SK-N-SH treated with all-trans-retinoic acid at 6 μM for 48 hours (cell line): ENCODE data around the gene EXD3.

Experiments
- ATAC-seq: fragments of 200-7000 bp; cut with Tn5 transposase; 3 replicates; pipeline ENCODE4 v1.9.1; 2020; ENCODE audit warnings: mild to moderate bottlenecking, moderate library complexity
- ARNTL ChIP-seq: fragments of 450-650 bp; formaldehyde crosslinking; IDR thresholded peaks from 2 replicates; pipeline ENCODE4 v1.5.0; 2020; ENCODE audit warnings: low read depth, mild to moderate bottlenecking, moderate library complexity, borderline replicate concordance
- BACH2 ChIP-seq: fragments of 250-450 bp; sonication (Bioruptor Pico); IDR thresholded peaks from 2 replicates; pipeline ENCODE4 v1.9.0; 2021; ENCODE audit warnings: mild to moderate bottlenecking, borderline replicate concordance
- CSDC2 ChIP-seq: fragments of 250-450 bp; sonication (Bioruptor Pico); IDR thresholded peaks from 2 replicates; pipeline ENCODE4 v1.5.0; 2020; ENCODE audit warnings: mild to moderate bottlenecking, moderate library complexity
- ESRRG ChIP-seq: fragments of 250-450 bp; sonication (Bioruptor Pico); IDR thresholded peaks from 2 replicates; pipeline ENCODE4 v1.6.1; 2021; ENCODE audit warnings: mild to moderate bottlenecking
- GLIS3 ChIP-seq: fragments of 250-450 bp; sonication (Bioruptor Pico); IDR thresholded peaks from 2 replicates; pipeline ENCODE4 v1.5.0; 2020; ENCODE audit warnings: mild to moderate bottlenecking, moderate library complexity
- ISL1 ChIP-seq: fragments of 250-450 bp; sonication (Bioruptor Pico); IDR thresholded peaks from 2 replicates; pipeline ENCODE4 v2.1.2; 2022; ENCODE audit warnings: mild to moderate bottlenecking, moderate library complexity
- OSR1 ChIP-seq: fragments of 250-450 bp; sonication (Bioruptor Pico); IDR thresholded peaks from 2 replicates; pipeline ENCODE4 v1.8.0; 2022; ENCODE audit warnings: moderate library complexity, mild to moderate bottlenecking, inconsistent platforms
- PPARA ChIP-seq: fragments of 250-450 bp; sonication (Bioruptor Pico); IDR thresholded peaks from 2 replicates; pipeline ENCODE4 v1.5.0; 2020; ENCODE audit warnings: mild to moderate bottlenecking, borderline replicate concordance
- RARB ChIP-seq: fragments of 250-450 bp; sonication (Bioruptor Pico); IDR thresholded peaks from 2 replicates; pipeline ENCODE4 v1.8.0; 2021; ENCODE audit warnings: mild to moderate bottlenecking, moderate library complexity
- SNAI2 ChIP-seq: fragments of 250-450 bp; sonication (Bioruptor Pico); IDR thresholded peaks from 2 replicates; pipeline ENCODE4 v1.5.0; 2020; ENCODE audit warnings: mild to moderate bottlenecking, moderate library complexity
- TCF4 ChIP-seq: fragments of 250-450 bp; sonication (Bioruptor Pico); IDR thresholded peaks from 2 replicates; pipeline ENCODE4 v1.8.0; 2021; ENCODE audit warnings: mild to moderate bottlenecking, moderate library complexity, borderline replicate concordance
- TOX ChIP-seq: fragments of 250-450 bp; sonication (Bioruptor Pico); IDR thresholded peaks from 2 replicates; pipeline ENCODE4 v1.8.0; 2021; ENCODE audit warnings: mild to moderate bottlenecking, moderate library complexity, borderline replicate concordance
- ZFP3 ChIP-seq: fragments of 250-450 bp; sonication (Bioruptor Pico); IDR thresholded peaks from 2 replicates; pipeline ENCODE4 v1.5.0; 2020; ENCODE audit warnings: mild to moderate bottlenecking, moderate library complexity
- ZFP30 ChIP-seq: fragments of 450-650 bp; formaldehyde crosslinking; IDR thresholded peaks from 2 replicates; pipeline ENCODE4 v1.5.0; 2022; ENCODE audit warnings: mild to moderate bottlenecking, moderate library complexity
- ZNF565 ChIP-seq: fragments of 450-650 bp; formaldehyde crosslinking; conservative IDR thresholded peaks from 2 replicates; pipeline ENCODE4 v1.5.0; 2020; ENCODE audit warnings: low read depth, mild to moderate bottlenecking, moderate library complexity
- ZNF70 ChIP-seq: fragments of 450-650 bp; formaldehyde crosslinking; IDR thresholded peaks from 2 replicates; pipeline ENCODE4 v1.5.0; 2020; ENCODE audit warnings: mild to moderate bottlenecking, moderate library complexity
- ZNF8 ChIP-seq: fragments of 450-650 bp; formaldehyde crosslinking; IDR thresholded peaks from 2 replicates; pipeline ENCODE4 v1.5.0; 2020; ENCODE audit warnings: mild to moderate bottlenecking, moderate library complexity
- TF ChIP-seq, protein P1 (sequence below): fragments of 250-450 bp; sonication (Bioruptor Pico); IDR thresholded peaks from 2 replicates; pipeline ENCODE4 v1.8.0; 2021; ENCODE audit warnings: low read depth, mild to moderate bottlenecking, moderate library complexity, borderline replicate concordance
- TF ChIP-seq, protein P2 (sequence below): fragments of 250-450 bp; sonication (Bioruptor Pico); IDR thresholded peaks from 2 replicates; pipeline ENCODE4 v1.5.1; 2021; ENCODE audit warnings: mild to moderate bottlenecking, moderate library complexity
- TF ChIP-seq, protein P3 (sequence below): fragments of 250-450 bp; sonication (Bioruptor Pico); IDR thresholded peaks from 2 replicates; pipeline ENCODE4 v1.8.0; 2020; ENCODE audit warnings: mild to moderate bottlenecking, moderate library complexity, borderline replicate concordance
- TF ChIP-seq, protein P4 (sequence below): fragments of 250-450 bp; sonication (Bioruptor Pico); IDR thresholded peaks from 2 replicates; pipeline ENCODE4 v1.5.1; 2020; ENCODE audit warnings: low read depth, mild to moderate bottlenecking, moderate library complexity
- TF ChIP-seq, protein P5 (sequence below): fragments of 250-450 bp; sonication (Bioruptor Pico); IDR thresholded peaks from 2 replicates; pipeline ENCODE4 v1.5.0; 2020; ENCODE audit warnings: mild to moderate bottlenecking, moderate library complexity

The EXD3 gene

DNA sequence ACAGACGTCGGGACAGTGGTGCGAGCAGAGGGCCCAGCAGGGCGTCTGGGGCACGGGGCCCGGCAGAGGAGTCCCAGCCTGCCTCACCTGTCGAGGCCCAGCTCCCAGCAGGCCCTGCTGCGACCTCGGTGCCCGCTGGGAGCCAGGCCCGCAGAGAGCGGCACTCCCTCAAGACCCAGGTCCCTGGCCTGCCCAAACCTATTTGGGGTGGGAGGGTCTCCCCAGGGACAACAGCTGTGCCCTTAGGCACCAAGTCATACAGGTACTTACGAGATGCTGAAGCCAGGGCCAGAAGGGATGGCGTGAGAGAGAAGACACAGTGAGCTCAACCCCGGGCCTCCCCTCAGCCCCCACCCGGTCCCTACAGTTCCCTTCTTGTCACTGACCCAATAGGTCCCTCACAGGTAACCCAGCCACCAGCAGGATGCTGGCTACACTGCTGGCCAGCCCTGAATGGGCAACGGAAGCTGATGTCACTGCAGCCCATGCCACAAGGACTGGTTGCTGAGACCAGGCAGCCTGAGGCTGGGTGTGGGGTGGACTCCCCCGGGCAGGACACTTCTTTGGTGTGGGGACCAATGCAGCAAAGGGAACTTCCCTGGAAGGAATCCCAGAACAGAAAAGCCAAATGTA lies 32.5 kb upstream of the EXD3 start:
- ATAC-seq: no peak
- TF ChIP-seq, protein P1, sequence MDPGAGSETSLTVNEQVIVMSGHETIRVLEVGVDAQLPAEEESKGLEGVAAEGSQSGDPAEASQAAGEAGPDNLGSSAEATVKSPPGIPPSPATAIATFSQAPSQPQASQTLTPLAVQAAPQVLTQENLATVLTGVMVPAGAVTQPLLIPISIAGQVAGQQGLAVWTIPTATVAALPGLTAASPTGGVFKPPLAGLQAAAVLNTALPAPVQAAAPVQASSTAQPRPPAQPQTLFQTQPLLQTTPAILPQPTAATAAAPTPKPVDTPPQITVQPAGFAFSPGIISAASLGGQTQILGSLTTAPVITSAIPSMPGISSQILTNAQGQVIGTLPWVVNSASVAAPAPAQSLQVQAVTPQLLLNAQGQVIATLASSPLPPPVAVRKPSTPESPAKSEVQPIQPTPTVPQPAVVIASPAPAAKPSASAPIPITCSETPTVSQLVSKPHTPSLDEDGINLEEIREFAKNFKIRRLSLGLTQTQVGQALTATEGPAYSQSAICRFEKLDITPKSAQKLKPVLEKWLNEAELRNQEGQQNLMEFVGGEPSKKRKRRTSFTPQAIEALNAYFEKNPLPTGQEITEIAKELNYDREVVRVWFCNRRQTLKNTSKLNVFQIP: no peak
- TF ChIP-seq BACH2 (CRISPR knock-in tag) (no peak), ZNF8 (CRISPR knock-in tag) (no peak), GLIS3 (CRISPR knock-in tag) (no peak), RARB (CRISPR knock-in tag) (no peak), ZNF565 (CRISPR knock-in tag) (no peak), ARNTL (CRISPR knock-in tag) (no peak), ZFP30 (CRISPR knock-in tag) (no peak), ZNF70 (CRISPR knock-in tag) (no peak), OSR1 (CRISPR knock-in tag) (no peak), ESRRG (no peak), ZFP3 (CRISPR knock-in tag) (no peak), TCF4 (no peak)
- TF ChIP-seq, protein P2, sequence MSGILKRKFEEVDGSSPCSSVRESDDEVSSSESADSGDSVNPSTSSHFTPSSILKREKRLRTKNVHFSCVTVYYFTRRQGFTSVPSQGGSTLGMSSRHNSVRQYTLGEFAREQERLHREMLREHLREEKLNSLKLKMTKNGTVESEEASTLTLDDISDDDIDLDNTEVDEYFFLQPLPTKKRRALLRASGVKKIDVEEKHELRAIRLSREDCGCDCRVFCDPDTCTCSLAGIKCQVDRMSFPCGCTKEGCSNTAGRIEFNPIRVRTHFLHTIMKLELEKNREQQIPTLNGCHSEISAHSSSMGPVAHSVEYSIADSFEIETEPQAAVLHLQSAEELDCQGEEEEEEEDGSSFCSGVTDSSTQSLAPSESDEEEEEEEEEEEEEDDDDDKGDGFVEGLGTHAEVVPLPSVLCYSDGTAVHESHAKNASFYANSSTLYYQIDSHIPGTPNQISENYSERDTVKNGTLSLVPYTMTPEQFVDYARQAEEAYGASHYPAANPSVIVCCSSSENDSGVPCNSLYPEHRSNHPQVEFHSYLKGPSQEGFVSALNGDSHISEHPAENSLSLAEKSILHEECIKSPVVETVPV: no peak
- TF ChIP-seq, protein P3, sequence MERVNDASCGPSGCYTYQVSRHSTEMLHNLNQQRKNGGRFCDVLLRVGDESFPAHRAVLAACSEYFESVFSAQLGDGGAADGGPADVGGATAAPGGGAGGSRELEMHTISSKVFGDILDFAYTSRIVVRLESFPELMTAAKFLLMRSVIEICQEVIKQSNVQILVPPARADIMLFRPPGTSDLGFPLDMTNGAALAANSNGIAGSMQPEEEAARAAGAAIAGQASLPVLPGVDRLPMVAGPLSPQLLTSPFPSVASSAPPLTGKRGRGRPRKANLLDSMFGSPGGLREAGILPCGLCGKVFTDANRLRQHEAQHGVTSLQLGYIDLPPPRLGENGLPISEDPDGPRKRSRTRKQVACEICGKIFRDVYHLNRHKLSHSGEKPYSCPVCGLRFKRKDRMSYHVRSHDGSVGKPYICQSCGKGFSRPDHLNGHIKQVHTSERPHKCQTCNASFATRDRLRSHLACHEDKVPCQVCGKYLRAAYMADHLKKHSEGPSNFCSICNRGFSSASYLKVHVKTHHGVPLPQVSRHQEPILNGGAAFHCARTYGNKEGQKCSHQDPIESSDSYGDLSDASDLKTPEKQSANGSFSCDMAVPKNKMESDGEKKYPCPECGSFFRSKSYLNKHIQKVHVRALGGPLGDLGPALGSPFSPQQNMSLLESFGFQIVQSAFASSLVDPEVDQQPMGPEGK (CRISPR knock-in tag): no peak
- TF ChIP-seq, protein P4, sequence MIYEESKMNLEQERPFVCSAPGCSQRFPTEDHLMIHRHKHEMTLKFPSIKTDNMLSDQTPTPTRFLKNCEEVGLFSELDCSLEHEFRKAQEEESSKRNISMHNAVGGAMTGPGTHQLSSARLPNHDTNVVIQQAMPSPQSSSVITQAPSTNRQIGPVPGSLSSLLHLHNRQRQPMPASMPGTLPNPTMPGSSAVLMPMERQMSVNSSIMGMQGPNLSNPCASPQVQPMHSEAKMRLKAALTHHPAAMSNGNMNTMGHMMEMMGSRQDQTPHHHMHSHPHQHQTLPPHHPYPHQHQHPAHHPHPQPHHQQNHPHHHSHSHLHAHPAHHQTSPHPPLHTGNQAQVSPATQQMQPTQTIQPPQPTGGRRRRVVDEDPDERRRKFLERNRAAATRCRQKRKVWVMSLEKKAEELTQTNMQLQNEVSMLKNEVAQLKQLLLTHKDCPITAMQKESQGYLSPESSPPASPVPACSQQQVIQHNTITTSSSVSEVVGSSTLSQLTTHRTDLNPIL (CRISPR knock-in tag): no peak
- TF ChIP-seq, all 23 proteins: peak for 0

DNA sequence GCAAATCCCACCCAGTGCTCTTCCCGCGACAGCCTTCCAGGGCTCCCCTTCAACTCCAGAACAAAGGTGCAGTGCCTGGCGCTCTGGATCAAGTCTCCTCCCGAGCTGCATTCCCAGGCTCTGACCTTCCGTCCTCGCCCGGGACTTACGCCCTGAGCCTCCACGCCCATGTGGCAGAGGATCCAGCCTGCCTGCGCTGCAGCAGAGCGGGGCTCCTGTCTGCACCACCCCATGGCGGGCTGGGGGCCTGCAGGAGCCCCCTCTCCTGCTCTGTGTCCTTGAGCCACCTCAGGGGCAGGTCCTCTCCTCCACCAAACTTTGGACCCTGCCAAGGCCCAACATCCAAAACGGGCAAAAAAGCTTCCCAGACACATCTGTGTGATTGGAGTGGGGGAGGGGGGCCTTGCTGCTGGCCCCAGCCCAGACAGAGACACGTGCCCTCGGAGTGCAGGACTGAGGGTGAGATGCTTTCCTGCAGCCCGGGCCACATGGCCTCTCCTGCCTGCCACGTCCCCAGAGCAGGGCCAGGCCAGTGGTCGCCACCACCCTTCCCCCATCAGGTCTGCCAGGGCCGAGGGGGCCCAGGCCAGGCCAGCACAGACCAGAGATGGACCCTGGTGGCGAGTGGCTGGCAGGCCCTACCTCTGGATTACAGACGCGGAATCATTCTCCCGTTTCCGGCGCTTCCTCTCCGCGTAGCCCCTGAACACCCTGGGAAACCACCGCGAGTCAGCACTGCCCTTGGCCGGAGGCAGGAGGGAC lies 31.8 kb upstream of the EXD3 start:
- no peak; the same call in 2 of the 3 replicates for ATAC-seq
- TF ChIP-seq TCF4 (no peak), TOX (CRISPR knock-in tag) (no peak), PPARA (no peak), SNAI2 (CRISPR knock-in tag) (no peak), CSDC2 (CRISPR knock-in tag) (no peak), RARB (CRISPR knock-in tag) (no peak), ZFP30 (CRISPR knock-in tag) (no peak), ARNTL (CRISPR knock-in tag) (no peak), ESRRG (no peak), ZNF70 (CRISPR knock-in tag) (no peak), ZFP3 (CRISPR knock-in tag) (no peak), OSR1 (CRISPR knock-in tag) (no peak), GLIS3 (CRISPR knock-in tag) (no peak), ISL1 (CRISPR knock-in tag) (no peak)
- TF ChIP-seq, protein P2: no peak
- TF ChIP-seq, protein P1: no peak
- TF ChIP-seq, protein P5, sequence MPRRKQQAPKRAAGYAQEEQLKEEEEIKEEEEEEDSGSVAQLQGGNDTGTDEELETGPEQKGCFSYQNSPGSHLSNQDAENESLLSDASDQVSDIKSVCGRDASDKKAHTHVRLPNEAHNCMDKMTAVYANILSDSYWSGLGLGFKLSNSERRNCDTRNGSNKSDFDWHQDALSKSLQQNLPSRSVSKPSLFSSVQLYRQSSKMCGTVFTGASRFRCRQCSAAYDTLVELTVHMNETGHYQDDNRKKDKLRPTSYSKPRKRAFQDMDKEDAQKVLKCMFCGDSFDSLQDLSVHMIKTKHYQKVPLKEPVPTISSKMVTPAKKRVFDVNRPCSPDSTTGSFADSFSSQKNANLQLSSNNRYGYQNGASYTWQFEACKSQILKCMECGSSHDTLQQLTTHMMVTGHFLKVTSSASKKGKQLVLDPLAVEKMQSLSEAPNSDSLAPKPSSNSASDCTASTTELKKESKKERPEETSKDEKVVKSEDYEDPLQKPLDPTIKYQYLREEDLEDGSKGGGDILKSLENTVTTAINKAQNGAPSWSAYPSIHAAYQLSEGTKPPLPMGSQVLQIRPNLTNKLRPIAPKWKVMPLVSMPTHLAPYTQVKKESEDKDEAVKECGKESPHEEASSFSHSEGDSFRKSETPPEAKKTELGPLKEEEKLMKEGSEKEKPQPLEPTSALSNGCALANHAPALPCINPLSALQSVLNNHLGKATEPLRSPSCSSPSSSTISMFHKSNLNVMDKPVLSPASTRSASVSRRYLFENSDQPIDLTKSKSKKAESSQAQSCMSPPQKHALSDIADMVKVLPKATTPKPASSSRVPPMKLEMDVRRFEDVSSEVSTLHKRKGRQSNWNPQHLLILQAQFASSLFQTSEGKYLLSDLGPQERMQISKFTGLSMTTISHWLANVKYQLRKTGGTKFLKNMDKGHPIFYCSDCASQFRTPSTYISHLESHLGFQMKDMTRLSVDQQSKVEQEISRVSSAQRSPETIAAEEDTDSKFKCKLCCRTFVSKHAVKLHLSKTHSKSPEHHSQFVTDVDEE: no peak
- TF ChIP-seq, protein P3 (CRISPR knock-in tag): no peak
